NCI-H2029 (cell line): ENCODE measurements around the gene NLRC3.

Experiments used
- DNase-seq: peaks from one replicate; lab custom pipeline; 2025; lab: John Stamatoyannopoulos, UW

The NLRC3 gene

DNA sequence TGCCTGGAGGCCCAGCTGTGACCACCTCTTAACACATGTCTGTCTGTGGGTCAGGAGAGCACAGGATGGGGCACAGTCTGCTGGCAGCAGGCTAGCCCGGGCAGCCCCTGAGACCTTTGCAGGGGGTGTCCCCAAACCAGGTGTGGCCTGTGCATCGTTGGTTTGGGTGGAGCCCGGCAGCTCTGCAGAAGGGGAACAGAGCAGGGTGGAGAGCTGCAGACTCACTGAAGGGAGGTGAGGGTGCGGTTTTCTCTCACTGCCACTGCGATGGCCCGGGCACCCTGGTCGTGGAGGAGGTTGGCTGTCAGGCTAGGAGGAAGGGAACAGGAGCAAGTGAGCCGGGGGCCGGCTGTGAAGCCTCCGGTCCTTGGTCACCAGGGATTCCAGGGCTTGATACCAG, 28.8 kb downstream of the NLRC3 start:
- no peak for DNase-seq

DNA sequence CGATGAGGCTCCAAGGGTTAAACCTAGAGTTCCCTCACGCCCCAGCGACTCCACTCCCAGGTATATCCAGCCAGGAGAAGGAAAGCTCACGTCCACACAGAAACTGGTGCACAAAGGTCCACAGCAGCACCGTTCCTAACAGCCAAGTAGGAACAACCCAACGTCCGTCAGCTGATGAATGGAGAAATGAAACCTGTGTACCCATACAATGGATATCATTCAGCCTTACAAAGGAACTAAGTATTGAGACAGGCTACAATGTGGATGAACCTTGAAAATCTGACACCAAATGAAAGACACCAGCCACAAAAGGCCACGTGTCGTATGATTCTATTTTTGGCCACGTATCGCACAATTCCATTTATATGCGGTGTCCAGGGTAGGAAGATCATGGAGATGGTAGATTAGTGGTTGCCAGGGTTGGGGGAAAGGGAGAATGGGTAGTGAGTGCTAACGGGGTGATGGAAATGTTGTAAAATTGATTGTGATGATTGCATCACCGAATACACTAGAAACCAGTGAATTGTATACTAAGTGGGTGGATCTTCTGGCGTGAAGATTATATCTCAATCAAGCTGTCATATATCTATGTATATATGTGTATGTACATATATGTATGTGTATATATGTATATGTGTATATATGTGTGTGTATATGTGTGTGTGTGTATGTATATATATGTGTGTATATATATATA, 30.1 kb downstream of the NLRC3 start:
- no peak for DNase-seq

DNA sequence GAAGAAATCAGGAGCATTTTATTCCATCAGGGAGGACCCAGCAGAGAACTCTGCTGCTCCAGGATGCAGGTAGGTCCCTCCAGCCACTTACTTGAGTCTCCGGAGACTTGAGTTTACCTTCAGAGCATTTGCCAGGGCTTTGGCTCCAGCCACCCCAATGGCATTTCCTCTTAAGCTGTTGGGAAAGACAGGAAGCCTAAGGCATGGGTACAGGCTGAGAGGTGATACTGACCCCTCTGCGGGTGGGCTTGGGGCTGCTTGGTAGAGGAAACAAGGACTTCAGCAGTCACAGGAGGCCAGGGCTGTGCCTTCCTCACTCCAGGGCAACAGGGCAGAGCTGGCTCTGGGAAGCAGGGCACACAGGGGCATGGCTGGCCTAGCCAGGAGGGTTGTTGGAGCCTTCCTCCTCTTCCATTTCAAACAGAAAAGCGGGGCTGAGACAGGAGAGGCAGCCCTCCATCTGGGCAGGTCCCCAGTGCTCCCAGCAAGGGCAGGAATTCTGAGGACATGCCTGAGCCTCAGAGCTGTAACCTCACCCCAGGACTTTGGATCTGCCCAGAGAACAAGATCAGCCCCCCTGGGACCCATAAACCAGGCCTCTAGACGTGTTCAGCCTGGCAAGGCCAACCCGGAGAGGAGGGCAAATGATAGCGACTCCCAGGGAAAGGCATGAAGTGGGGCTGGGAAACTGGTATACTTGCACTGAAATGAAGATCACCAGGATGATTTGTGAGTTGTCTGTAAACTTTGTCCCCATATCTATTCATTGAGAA, 34.4 kb downstream of the NLRC3 start:
- DNase-seq, result no peak

DNA sequence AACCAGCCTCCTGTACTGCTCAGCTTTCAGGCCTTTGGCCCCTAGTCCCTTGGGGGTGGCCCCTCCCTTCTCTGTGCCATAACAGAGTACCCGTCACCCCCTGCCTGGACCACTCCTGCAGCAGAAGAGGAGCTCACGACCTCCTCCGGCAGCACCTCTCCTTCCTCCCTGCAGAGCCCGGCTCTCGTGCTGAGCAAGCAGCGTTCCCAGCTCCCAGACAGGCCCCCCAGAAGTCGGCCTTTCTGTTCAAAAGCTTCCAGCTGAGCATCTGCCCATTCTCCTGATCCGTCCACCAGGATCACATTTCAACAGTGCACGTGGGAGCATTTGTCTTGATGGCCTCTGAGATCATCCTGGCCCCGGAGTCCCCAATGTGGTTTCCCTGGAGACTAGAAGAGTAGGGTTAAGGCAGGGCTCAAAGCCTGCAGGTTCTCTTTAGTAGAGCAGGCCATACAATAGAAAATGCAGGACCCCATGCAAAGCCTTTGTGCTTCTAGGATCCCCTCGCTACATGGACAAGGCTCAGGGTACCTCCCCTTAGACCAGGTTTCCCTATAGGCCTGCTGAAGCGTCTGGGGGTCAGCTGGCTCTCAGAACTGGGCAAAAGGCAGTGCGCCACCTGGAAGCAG, 35.6 kb downstream of the NLRC3 start:
- no peak for DNase-seq

DNA sequence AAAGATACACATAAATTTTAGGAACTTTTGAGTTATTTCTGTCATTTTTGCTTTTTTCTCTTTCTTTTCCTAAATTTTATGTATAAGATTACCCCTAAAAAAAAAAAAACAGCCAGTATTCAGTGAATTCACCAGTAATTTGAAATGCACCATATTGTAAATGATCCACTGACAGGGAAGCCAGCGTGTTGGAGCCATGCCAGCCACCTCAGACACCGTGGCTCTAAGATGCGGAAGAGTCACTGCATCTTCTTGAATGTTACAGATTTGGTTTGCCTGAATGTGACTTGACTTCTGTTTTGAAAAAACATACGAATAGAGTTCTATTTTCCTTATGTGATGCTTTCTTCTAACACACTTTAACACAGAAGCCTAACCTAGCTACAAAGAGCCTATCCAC, 39.0 kb downstream of the NLRC3 start:
- DNase-seq, result no peak

GRCh38 chr16:3536851-3537250, 40.4 kb downstream of the NLRC3 start:
- no peak for DNase-seq

GRCh38 chr16:3536271-3536731, 40.9 kb downstream of the NLRC3 start:
- no peak for DNase-seq

GRCh38 chr16:3534126-3534525, 43.1 kb downstream of the NLRC3 start:
- DNase-seq, result no peak

DNA sequence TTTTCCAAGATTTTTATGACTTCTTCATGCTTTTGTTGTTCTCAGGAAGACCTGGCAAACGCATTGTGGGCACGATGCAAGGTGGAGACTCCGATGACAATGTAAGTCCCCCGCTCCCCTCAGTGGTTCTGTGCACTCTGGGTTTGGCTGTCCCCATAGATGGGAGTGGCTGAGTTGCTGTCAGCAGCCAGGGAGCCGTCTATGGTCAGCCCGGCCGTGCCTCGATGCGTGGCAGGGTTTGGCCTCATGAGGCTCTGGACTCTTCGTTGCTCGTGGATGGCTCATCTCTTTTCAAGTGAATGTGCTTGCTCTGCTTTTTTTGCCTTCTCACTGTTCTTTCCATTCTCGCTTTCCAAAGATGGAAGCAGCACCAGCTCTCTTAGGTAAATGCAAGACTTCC, 44.5 kb downstream of the NLRC3 start:
- DNase-seq, result no peak

DNA sequence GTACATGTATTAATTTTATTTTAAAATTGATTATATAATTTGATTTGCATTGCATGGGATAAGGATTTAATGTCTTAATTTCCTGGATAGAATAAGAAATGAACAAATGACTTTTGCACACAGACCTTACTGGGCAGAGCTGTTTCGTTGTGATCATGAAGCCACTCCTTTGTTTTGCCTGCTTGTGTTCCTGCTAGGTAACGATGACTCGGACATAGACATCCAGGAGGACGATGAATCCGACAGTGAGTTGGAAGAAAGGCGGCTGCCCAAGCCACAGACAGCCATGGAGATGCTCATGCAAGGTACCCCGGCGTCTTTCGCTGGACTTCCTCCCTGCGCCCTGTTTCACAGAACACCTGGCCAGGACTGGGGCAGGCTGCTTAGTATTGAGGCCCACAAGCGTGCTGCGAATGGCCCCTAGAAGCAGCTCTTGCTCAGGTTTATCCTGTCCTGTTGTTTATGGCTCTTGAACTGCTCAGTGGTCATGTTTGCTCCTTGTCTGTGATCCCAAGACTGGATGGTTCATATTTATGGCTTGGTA, 46.8 kb downstream of the NLRC3 start:
- DNase-seq, result no peak

GRCh38 chr16:3529175-3529574, 48.0 kb downstream of the NLRC3 start:
- no peak for DNase-seq

DNA sequence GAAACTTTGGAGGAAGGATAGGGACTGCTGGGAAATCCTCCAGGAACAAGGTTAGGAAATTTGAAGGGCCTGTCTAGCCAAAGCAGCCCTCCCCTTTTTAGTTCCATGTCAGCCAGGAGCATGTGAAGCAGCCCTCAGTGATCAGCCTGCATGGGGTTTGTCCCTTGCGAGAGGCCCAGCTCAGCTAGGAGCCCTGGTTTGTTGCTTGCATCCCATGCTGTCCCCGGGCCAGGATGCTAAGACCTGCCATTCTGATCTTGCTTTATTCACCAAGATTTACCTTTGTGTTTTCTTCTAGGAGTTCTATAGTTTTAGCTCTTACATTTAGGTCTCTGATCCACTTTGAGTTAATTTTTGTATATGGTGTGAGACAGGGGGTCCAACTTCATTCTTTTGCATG, 48.8 kb downstream of the NLRC3 start:
- DNase-seq, result no peak

GRCh38 chr16:3527216-3527829, 49.9 kb downstream of the NLRC3 start:
- DNase-seq, result peak; percentile 63

- DNase-seq, result no peak
Observed at GRCh38 chr16:3525951-3526350, 51.3 kb downstream of the NLRC3 start.

- no peak for DNase-seq
Observed at GRCh38 chr16:3523281-3523680, 53.9 kb downstream of the NLRC3 start.

DNA sequence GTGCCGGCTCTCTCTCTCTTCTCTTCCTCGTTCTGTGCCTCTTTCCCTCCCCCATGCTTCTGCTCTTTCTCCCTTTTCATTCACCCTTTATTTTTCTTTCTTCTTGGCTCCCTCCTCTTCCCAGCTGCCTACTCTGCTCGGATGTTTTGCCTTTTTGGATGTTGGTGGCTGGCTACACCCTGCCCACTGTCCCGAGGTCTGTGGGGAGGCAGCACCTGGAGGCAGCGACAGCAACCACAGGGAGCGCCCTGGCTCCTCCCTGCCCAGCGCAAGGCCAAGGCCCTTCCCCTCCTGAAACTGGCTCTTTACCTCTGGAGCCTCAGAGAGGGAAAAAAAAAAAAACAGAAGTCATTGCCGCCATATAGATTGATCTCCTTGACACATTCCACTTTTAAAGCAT, 56.4 kb downstream of the NLRC3 start:
- DNase-seq, result no peak

DNA sequence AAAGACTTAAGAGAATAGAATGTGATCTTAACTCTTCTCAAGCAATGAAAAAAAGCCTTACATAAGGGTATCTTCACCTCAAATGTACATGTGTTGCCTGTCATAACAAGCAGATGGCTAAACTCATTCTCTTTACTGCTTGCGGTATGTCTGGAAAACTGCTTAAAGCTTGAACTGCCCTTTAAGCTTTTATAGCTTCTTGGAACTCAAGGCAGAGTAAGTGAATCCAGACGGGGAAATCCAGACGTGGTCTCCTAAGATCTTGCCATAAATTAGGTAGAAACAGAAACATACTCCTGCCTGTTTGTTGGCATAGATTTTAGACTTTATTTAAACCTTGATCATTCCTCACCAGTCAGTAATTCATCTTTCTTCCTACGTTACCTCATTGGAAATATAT, 56.8 kb downstream of the NLRC3 start:
- no peak for DNase-seq

GRCh38 chr16:3519581-3519980, 57.6 kb downstream of the NLRC3 start:
- DNase-seq, result no peak

- no peak for DNase-seq
Observed at GRCh38 chr16:3518986-3519348, 58.2 kb downstream of the NLRC3 start.

DNA sequence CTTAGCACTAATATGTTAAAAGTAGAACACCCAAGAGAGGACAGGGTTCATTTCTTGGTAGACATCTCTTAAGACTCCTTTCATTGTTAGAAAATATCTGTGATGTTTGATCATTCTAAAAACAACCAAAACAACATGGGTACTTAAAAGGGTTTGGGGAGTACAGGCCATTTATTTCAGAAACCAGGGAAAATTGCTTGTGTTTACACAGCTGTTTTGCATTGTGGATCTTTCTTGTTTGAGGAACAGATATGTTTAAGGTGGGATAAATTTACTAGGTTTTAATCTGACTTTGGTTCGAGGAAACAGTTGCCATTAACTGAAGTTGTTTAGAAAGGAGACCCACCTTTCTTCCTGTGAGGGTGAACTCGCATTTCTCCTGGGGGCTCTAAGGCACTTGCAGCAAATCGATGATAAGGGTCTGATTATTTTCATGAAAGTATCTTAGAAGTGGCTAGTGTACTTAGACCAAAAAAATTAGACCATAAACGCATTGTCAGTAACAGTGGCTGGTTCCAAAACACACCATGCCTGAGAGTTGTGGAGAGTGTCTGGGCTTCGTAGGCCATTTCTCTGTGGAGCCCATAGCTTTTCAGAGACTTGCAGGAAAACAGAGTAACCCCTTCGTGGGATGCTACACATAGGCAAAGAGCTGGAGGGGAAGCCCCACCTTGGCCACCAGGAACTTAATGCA, 58.8 kb downstream of the NLRC3 start:
- no peak for DNase-seq

DNA sequence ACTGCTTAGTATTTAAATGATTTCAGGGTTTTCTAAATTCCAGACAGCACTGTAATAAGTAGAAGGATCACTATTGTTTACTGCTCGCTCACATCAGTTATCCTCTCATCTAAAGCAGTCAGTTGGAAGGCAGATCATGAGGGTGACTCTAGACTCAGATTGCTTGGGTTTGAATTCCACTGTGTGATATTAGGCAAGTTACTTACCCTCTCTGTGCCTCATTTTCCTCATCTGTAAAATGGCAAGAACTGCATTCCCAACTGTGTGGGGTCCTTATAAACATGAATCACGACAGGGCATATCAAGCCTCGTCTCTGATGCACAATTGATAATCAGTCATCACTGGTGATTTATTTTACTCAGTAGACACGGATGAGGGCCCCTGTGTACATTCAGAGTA, 61.3 kb downstream of the NLRC3 start:
- DNase-seq, result no peak

DNA sequence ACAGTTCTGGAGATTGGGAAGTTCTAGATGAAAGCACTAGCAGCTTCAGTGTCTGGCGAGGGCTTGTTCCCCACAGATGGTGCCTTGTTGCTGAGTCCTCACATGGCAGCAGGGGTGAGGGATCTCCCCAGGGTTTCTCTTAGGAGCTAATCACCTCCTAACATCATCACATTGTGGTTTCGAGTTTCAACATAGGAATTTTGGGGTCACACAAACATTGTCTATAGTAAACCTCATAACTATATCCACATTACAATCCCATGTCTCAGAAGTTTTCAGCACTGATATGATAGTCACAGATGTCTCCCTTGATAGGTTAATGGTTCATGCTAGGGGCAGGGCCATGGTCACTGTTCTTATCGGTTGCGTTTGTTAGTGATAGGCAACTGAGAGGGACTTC, 62.6 kb downstream of the NLRC3 start:
- DNase-seq, result no peak
